Caco-2 (cell line): ENCODE data around the gene CEP72. TPM values are rescaled to one million over a fixed set of nuclear protein-coding genes. Genes with fewer than 3 reads are reported as not detected.

Experiments
- BruUV-seq: library from RNA; stranded (reverse); fragments of 400-500 nt; replicated peaks from 2 replicates; lab custom pipeline; 2021; lab: Mats Ljungman, UMichigan
- CTCF ChIA-PET: fragments of 300-600 bp; sonication (Branson Sonifier 250); formaldehyde crosslinking; loops from one replicate; lab custom pipeline; 2022; ENCODE audit warnings: antibody characterized with exemption; lab: Charles Lee
- POLR2A ChIA-PET: fragments of 300-600 bp; sonication (Branson Sonifier 250); formaldehyde crosslinking; loops from one replicate; lab custom pipeline; 2022; ENCODE audit warnings: antibody characterized with exemption; lab: Charles Lee
- DNase-seq, 2 experiments: peaks; one replicate each; pipeline versions ENCODE4 v3.0.0 to v3.0.0-alpha.2; 2020 to 2022
- H3K27me3 ChIP-seq: replicated peaks from 2 replicates; pipeline ENCODE4 v1.6.0; 2011; ENCODE audit warnings: low read length; ENCODE audit not compliant: control insufficient read depth, insufficient read depth
- H3K36me3 ChIP-seq: 2 replicates; pipeline ENCODE4 v1.5.1; 2011; ENCODE audit warnings: low read length; ENCODE audit not compliant: control insufficient read depth, insufficient read depth
- H3K4me1 ChIP-seq: fragments of 250-450 bp; sonication (Bioruptor Pico); 2 replicates; pipeline ENCODE4 v1.5.1; 2020; ENCODE audit warnings: mild to moderate bottlenecking
- H3K4me3 ChIP-seq: 2 replicates; pipeline ENCODE4 v1.5.1; 2011; ENCODE audit warnings: low read depth, mild to moderate bottlenecking, control low read depth, low read length
- H3K9me3 ChIP-seq: fragments of 250-450 bp; sonication (Bioruptor Pico); 2 replicates; pipeline ENCODE4 v1.5.1; 2020; ENCODE audit warnings: mild to moderate bottlenecking, moderate library complexity
- H3K27ac Mint-ChIP-seq: one replicate; pipeline ENCODE4 v1.8.0; 2022; ENCODE audit warnings: mixed read lengths; ENCODE audit not compliant: unreplicated experiment
- H3K27me3 Mint-ChIP-seq: one replicate; pipeline ENCODE4 v1.8.0; 2022; ENCODE audit warnings: mixed read lengths; ENCODE audit not compliant: insufficient read depth, unreplicated experiment
- H3K36me3 Mint-ChIP-seq: one replicate; pipeline ENCODE4 v1.8.0; 2022; ENCODE audit warnings: mild to moderate bottlenecking, mixed read lengths; ENCODE audit not compliant: insufficient read depth, unreplicated experiment
- H3K4me1 Mint-ChIP-seq: one replicate; pipeline ENCODE4 v1.8.0; 2022; ENCODE audit warnings: low read depth, mixed read lengths; ENCODE audit not compliant: unreplicated experiment
- H3K4me3 Mint-ChIP-seq: one replicate; pipeline ENCODE4 v1.8.0; 2022; ENCODE audit warnings: mild to moderate bottlenecking, moderate library complexity, mixed read lengths; ENCODE audit not compliant: unreplicated experiment
- H3K9me3 Mint-ChIP-seq: one replicate; pipeline ENCODE4 v1.8.0; 2022; ENCODE audit warnings: mixed read lengths; ENCODE audit not compliant: unreplicated experiment
- intact Hi-C: fragments of 100-400 bp; cut with micrococcal nuclease; formaldehyde crosslinking; loops from one replicate; pipeline ENCODE4 v1.10.0; 2022; ENCODE audit not compliant: unreplicated experiment
- total RNA-seq: library from RNA; stranded (reverse); gene quantifications from 2 replicates; pipeline ENCODE4 v1.2.3, GENCODE V29; 2022
- TF ChIP-seq, protein P1 (sequence below), 2 experiments: fragments of 200-600 bp in 1 of 2; IDR thresholded peaks; 1 replicate in 1 of 2; 2 replicates in 1 of 2; pipeline versions ENCODE4 v1.5.1 to v1.8.0; 2011 to 2022; ENCODE audit warnings: antibody characterized with exemption in 1 of 2, control low read depth in 1 of 2, inconsistent platforms in 1 of 2, low read depth in 1 of 2, low read length in 1 of 2, mild to moderate bottlenecking in 1 of 2, moderate library complexity in 1 of 2; ENCODE audit not compliant: insufficient read depth in 1 of 2, severe bottlenecking in 1 of 2, unreplicated experiment in 1 of 2

Gene CEP72
- total RNA-seq, 1 experiment from 2014 or later, result 36.6 TPM

- TF ChIP-seq, protein P1, sequence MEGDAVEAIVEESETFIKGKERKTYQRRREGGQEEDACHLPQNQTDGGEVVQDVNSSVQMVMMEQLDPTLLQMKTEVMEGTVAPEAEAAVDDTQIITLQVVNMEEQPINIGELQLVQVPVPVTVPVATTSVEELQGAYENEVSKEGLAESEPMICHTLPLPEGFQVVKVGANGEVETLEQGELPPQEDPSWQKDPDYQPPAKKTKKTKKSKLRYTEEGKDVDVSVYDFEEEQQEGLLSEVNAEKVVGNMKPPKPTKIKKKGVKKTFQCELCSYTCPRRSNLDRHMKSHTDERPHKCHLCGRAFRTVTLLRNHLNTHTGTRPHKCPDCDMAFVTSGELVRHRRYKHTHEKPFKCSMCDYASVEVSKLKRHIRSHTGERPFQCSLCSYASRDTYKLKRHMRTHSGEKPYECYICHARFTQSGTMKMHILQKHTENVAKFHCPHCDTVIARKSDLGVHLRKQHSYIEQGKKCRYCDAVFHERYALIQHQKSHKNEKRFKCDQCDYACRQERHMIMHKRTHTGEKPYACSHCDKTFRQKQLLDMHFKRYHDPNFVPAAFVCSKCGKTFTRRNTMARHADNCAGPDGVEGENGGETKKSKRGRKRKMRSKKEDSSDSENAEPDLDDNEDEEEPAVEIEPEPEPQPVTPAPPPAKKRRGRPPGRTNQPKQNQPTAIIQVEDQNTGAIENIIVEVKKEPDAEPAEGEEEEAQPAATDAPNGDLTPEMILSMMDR (IDR thresholded peaks at IDR 0.05; ENCODE audit: insufficient read depth in 1 of 2, low read depth in 1 of 2, low read length in 1 of 2, severe bottlenecking in 1 of 2, unreplicated experiment in 1 of 2), result no peak
- intact Hi-C loops, result no loop called here
- Mint-ChIP-seq H3K36me3 (peaks cover 22% of the 10 kb centered on the region), H3K9me3 (no peaks in the 10 kb centered on the region), H3K27me3 (no peaks in the 10 kb centered on the region), H3K27ac (no peak overlapping the region), H3K4me1 (no peaks in the 10 kb centered on the region), H3K4me3 (no peak overlapping the region)
- H3K36me3 ChIP-seq, result peaks cover 15% of the 10 kb centered on the region
- BruUV-seq, result no TSS peak
- H3K9me3 ChIP-seq, result peaks cover 3% of the 10 kb centered on the region; the same call in 1 of the 2 replicates
- no peaks in the 10 kb centered on the region for H3K4me1 ChIP-seq
- CTCF ChIA-PET, result no interaction called here
- POLR2A ChIA-PET, result no interaction called here
- no peak overlapping the region for H3K4me3 ChIP-seq
- no peaks in the 10 kb centered on the region for H3K27me3 ChIP-seq
- no peak for DNase-seq
These were observed 32.4 kb downstream of the CEP72 start for GRCh38 chr5:644509-644908.

GRCh38 chr5:644971-645370, 32.8 kb downstream of the CEP72 start:
- TF ChIP-seq, protein P1 (IDR thresholded peaks at IDR 0.05; ENCODE audit: insufficient read depth in 1 of 2, low read depth in 1 of 2, low read length in 1 of 2, severe bottlenecking in 1 of 2, unreplicated experiment in 1 of 2), result no peak
- H3K36me3 ChIP-seq, result peaks cover 15% of the 10 kb centered on the region
- no peaks in the 10 kb centered on the region for H3K4me1 ChIP-seq
- DNase-seq, result no peak
- Mint-ChIP-seq H3K36me3 (peaks cover 19% of the 10 kb centered on the region), H3K9me3 (no peaks in the 10 kb centered on the region), H3K4me3 (no peak overlapping the region), H3K4me1 (no peaks in the 10 kb centered on the region), H3K27ac (no peak overlapping the region), H3K27me3 (no peaks in the 10 kb centered on the region)
- H3K27me3 ChIP-seq, result no peaks in the 10 kb centered on the region
- POLR2A ChIA-PET, result no interaction called here
- intact Hi-C loops, result no loop called here
- peaks cover 3% of the 10 kb centered on the region; the same call in 1 of the 2 replicates for H3K9me3 ChIP-seq
- no peak overlapping the region for H3K4me3 ChIP-seq
- BruUV-seq, result no TSS peak
- CTCF ChIA-PET, result no interaction called here

DNA sequence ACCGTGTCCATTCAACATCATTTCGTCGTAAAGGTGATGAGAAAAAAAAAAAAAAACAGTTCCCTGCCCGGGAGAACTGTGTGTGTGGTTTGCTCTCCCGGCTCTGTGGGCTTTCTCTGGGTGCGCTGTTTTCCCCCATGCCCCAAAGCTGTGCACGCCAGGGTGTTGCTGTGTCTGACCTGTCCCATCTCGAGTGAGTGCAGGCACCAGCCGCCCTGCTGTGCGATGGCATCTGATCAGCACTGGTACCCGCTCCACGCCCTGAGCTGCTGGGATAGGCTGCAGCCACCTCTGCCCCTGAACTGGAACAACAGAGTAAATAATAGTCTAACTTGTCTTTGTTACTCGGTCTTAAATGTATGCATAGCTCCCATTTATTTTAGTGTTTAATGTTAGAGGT, 33.3 kb downstream of the CEP72 start:
- Histone ChIP-seq H3K4me1 (no peaks in the 10 kb centered on the region), H3K36me3 (peaks cover 15% of the 10 kb centered on the region), H3K9me3 (peaks cover 3% of the 10 kb centered on the region; the same call in 1 of the 2 replicates), H3K4me3 (no peak overlapping the region), H3K27me3 (no peaks in the 10 kb centered on the region)
- Mint-ChIP-seq H3K36me3 (peaks cover 15% of the 10 kb centered on the region), H3K4me3 (no peak overlapping the region), H3K4me1 (no peaks in the 10 kb centered on the region), H3K9me3 (no peaks in the 10 kb centered on the region), H3K27me3 (no peaks in the 10 kb centered on the region), H3K27ac (no peak overlapping the region)
- POLR2A ChIA-PET, result no interaction called here
- intact Hi-C loops, result no loop called here
- BruUV-seq, result no TSS peak
- CTCF ChIA-PET, result no interaction called here
- no peak for DNase-seq
- TF ChIP-seq, protein P1 (IDR thresholded peaks at IDR 0.05; ENCODE audit: insufficient read depth in 1 of 2, low read depth in 1 of 2, low read length in 1 of 2, severe bottlenecking in 1 of 2, unreplicated experiment in 1 of 2), result no peak
